ENCODE measurements around the gene MYO10.
"Not testable (repeated sequence)": the region's sequence is repeated elsewhere in the genome, so short reads cannot be mapped to it uniquely, and the experiment has no call there.

MYO10 gene

DNA sequence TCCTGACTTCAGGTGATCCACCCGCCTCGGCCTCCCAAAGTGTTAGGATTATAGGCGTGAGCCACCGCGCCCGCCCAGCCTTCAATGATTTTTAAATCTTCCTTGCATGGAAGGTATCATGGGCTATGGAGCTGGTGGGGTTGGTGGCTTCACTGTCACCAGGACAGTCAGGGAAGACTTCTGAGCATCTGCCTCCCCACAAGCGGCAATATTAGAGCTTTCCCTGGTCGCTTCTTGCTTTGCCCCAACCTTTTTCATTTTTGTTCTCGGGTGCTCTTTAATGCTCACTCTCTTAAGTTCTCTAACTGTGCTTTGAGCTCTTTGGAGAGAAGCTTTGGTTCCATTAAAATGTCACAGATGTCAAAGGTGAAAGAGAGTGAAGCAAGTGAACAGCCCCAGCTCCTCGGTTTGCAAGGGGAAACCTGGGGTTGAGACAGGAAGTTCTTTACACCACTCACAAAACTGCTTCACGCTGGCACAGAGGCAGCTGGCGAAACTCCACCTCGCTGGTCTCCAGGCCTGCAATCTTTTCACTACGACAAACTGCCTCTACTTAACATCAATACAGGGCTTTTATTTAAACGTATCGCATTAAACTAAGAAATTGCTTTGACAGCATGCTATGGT, 176.8 kb downstream of the MYO10 start:
- DNase-seq (ENCODE audit: low read depth), result no peak
- no peak overlapping the region for H3K4me3 ChIP-seq (ENCODE audit: low read length)
- TF ChIP-seq, protein P1, sequence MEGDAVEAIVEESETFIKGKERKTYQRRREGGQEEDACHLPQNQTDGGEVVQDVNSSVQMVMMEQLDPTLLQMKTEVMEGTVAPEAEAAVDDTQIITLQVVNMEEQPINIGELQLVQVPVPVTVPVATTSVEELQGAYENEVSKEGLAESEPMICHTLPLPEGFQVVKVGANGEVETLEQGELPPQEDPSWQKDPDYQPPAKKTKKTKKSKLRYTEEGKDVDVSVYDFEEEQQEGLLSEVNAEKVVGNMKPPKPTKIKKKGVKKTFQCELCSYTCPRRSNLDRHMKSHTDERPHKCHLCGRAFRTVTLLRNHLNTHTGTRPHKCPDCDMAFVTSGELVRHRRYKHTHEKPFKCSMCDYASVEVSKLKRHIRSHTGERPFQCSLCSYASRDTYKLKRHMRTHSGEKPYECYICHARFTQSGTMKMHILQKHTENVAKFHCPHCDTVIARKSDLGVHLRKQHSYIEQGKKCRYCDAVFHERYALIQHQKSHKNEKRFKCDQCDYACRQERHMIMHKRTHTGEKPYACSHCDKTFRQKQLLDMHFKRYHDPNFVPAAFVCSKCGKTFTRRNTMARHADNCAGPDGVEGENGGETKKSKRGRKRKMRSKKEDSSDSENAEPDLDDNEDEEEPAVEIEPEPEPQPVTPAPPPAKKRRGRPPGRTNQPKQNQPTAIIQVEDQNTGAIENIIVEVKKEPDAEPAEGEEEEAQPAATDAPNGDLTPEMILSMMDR (conservative IDR thresholded peaks at IDR 0.05; ENCODE audit: low read depth, low read length), result no peak

DNA sequence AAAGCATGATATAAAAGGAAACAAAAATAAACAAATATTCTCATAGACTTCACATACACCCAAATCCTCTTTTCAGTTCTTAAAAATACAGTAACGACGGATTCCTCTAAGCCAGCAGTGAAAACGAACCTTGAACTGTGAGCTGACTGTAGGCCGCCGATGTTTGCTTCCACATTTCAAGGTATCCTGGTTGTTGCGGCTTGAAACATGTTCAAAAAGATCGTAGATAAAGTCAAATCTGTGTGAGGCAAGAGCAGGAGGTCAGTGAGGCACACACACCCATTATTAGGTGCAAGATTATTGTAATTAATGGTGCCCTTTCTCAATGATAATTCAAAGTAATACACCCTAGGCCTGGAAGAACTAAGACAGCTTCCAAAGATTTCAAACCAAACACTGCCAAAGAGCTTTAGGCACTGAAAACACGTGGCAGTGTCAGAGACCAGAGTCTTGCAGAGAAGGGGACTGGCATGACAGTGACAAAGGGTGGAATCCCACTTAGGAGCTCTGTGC, 178.0 kb downstream of the MYO10 start:
- TF ChIP-seq, protein P1 (conservative IDR thresholded peaks at IDR 0.05; ENCODE audit: low read depth, low read length), result no peak
- DNase-seq (ENCODE audit: low read depth), result no peak
- no peak overlapping the region for H3K4me3 ChIP-seq (ENCODE audit: low read length)

DNA sequence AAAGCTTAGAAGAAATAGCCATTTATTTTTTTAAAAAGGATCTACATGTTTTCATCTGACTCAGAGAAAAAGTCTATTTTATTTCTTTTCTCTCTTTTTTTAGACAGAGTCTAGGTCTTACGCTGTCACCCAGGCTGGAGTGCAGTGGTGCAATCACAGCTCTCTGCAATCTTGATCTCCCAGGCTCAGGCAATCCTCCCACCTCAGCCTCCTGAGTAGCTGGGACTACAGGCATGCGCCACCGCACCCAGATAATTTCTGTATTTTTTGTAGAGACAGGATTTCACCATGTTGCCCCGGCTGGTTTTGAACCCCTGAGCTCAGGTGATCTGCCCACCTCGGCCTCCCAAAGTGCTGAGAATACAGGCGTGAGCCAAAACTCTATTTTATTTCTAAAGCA, 178.5 kb downstream of the MYO10 start:
- not testable (repeated sequence) for DNase-seq (ENCODE audit: low read depth); H3K4me3 ChIP-seq (ENCODE audit: low read length)

DNA sequence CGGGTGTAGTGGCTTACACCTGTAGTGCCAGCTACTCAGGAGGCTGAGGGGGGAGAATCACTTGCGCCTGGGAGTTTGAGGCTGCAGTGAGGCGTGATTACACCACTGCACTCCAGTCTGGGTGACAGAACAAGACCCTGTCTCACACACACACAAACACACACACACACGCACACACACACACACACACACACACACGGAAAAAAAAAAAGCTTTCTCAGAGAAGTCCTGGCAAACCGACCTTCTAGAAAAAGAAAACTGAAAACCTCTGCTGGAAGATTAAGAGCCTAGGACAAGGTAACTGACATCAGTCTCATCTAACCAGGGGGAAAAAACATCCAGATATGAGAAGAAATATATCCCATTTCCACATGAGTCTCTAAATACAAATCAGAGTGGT, 178.9 kb downstream of the MYO10 start:
- H3K4me3 ChIP-seq (ENCODE audit: low read length), result no peak overlapping the region
- TF ChIP-seq, protein P1 (conservative IDR thresholded peaks at IDR 0.05; ENCODE audit: low read depth, low read length), result no peak
- no peak for DNase-seq (ENCODE audit: low read depth)

DNA sequence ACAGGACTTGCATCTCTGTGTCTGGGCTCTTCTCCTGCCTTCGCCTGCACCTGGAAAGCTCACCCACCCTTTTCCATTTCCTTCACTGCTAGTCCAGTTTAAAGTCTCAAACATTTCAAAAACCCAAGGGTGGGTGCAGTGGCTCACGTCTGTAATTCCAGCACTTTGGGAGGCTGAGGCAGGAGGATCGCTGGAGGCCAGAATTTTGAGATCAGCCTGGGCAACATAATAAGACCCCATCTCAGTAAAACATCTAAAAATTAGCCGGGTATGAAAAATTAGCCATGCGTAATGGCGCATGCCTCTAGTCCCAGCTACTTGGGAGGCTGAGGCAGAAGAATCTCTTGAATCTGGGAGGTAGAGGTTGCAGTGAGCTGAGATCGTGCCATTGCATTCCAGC, 179.4 kb downstream of the MYO10 start:
- DNase-seq (ENCODE audit: low read depth), result no peak
- H3K4me3 ChIP-seq (ENCODE audit: low read length), result no peak overlapping the region
- TF ChIP-seq, protein P1 (conservative IDR thresholded peaks at IDR 0.05; ENCODE audit: low read depth, low read length), result no peak

DNA sequence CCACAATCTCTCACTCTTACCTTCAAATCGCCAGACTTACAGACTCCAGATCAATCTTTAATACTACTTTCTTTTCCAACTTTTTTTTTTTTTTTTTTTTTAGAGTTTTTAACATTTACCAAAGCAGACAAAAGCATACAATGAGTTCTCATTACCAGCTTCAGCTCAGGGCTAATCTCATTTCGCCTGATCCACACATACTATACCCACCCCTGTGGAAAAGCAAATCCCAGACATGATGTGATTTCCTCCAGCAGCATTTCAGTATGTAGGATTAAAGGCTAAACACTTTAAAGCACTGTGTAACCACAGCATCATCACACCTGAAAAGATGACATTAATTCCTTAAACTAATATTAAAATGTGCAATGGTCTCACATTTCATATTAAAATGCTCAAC, 180.4 kb downstream of the MYO10 start:
- TF ChIP-seq, protein P1 (conservative IDR thresholded peaks at IDR 0.05; ENCODE audit: low read depth, low read length), result no peak
- DNase-seq (ENCODE audit: low read depth), result peak; percentile 81
- no peak overlapping the region for H3K4me3 ChIP-seq (ENCODE audit: low read length)

DNA sequence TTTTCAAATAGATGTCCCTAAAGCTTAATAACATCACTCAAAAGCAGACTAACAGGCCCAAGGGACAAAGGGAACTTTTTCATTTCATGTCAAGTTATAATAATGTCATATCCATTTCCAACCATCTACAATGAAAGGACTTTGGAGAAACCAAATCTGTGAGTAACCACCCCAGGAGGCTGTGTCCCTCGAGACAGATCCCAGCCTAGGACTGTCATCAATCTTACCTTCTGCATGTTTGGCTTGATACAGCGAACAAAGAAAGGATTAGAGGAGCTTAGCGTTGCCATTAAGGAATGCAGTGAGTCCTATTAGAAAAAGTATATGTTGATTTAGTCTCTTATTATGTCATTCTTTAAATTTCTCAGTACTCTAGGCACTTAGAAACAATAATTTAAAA, 181.5 kb downstream of the MYO10 start:
- H3K4me3 ChIP-seq (ENCODE audit: low read length), result no peak overlapping the region
- TF ChIP-seq, protein P1 (conservative IDR thresholded peaks at IDR 0.05; ENCODE audit: low read depth, low read length), result no peak
- DNase-seq (ENCODE audit: low read depth), result peak; percentile 85
